BJ (cell line): ENCODE measurements around the gene SPAG16. TPM values are rescaled to one million over a fixed set of nuclear protein-coding genes. Genes with fewer than 3 reads are reported as not detected.
A peak's percentile ranks its signal among the peaks of the same experiment; 100 is the strongest.

Experiments used
- CTCF ChIA-PET: fragments of 350-600 bp; formaldehyde crosslinking; extraction: SDS; loops from one replicate; lab custom pipeline; 2021; ENCODE audit warnings: antibody characterized with exemption, inconsistent platforms; lab: Yijun Ruan, JAX
- POLR2A ChIA-PET: fragments of 300-600 bp; sonication (Branson Sonifier 250); formaldehyde crosslinking; extraction: SDS; loops from one replicate; lab custom pipeline; 2021; ENCODE audit warnings: antibody characterized with exemption; lab: Charles Lee
- DNase-seq: peaks from one replicate; pipeline ENCODE4 v3.0.0-alpha.2; 2011; ENCODE audit warnings: low read depth
- H3K27me3 ChIP-seq: 2 replicates; pipeline ENCODE4 v1.6.0; 2011; ENCODE audit warnings: low read length; ENCODE audit not compliant: control insufficient read depth, insufficient read depth
- H3K36me3 ChIP-seq: 2 replicates; pipeline ENCODE4 v1.5.1; 2011; ENCODE audit warnings: low read length; ENCODE audit not compliant: control insufficient read depth, insufficient read depth
- H3K4me3 ChIP-seq: 2 replicates; pipeline ENCODE4 v1.5.1; 2011; ENCODE audit warnings: low read depth, mild to moderate bottlenecking, control low read depth, low read length
- CTCF ChIP-seq: IDR thresholded peaks from 2 replicates; pipeline ENCODE4 v1.5.1; 2011; ENCODE audit warnings: low read depth, mild to moderate bottlenecking, control low read depth, inconsistent platforms, low read length, moderate library complexity; ENCODE audit not compliant: insufficient read depth
- polyA plus RNA-seq: library from polyadenylated mRNA; depleted of rRNA; stranded (reverse); fragments of >200 nt; gene quantifications from 2 replicates; pipeline ENCODE4 v1.2.3, GENCODE V29; 2011

The SPAG16 gene
- polyA plus RNA-seq, 1 experiment: 11.0 TPM

GRCh38 chr2:214019229-214019972 is 735.1 kb downstream of the SPAG16 start:
- TF ChIP-seq CTCF: no peak
- Histone ChIP-seq H3K36me3 (no peaks in the 10 kb centered on the region), H3K27me3 (no peaks in the 10 kb centered on the region), H3K4me3 (no peak overlapping the region)
- POLR2A ChIA-PET: interaction anchor here (0.5 kb wide), 1 partner anchor 1957 kb away, joined by 3 read pairs; no protein-coding TSS in a partner anchor
- peak; percentile 91 for DNase-seq
- CTCF ChIA-PET: interaction anchor here (1.4 kb wide), 1 partner anchor 10 kb away, joined by 4 read pairs; no protein-coding TSS in a partner anchor

DNA sequence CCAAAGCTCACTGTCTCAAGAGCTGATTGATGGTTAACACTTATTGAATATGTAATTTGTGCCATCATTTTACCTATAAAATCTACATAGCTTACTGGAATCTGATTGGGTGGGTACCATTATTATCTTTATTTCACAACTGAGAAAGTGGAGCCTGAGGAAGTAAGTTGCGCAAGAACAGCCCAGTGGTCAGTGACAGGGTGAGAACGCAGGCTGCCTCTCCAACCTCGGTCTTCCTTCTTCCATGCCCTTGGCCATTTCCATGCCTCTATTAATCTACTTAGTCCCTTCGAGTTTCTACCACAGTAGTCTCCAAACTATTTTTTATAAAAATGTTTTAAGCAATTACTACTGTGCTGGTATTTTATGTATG is 735.7 kb downstream of the SPAG16 start:
- CTCF ChIA-PET: interaction anchor here (1.4 kb wide), 1 partner anchor 11 kb away, joined by 4 read pairs; no protein-coding TSS in a partner anchor
- DNase-seq: no peak
- POLR2A ChIA-PET: no interaction called here
- TF ChIP-seq CTCF: no peak
- H3K36me3 ChIP-seq: no peaks in the 10 kb centered on the region
- H3K27me3 ChIP-seq: no peaks in the 10 kb centered on the region
- H3K4me3 ChIP-seq: no peak overlapping the region

- H3K27me3 ChIP-seq: no peaks in the 10 kb centered on the region
- ChIA-PET POLR2A (no interaction called here), CTCF (no interaction called here)
- no peak for TF ChIP-seq CTCF
- H3K36me3 ChIP-seq: no peaks in the 10 kb centered on the region
- no peak for DNase-seq
- no peak overlapping the region for H3K4me3 ChIP-seq
These were observed 744.9 kb downstream of the SPAG16 start for GRCh38 chr2:214029190-214029589.

- no peak for DNase-seq
- ChIA-PET POLR2A (no interaction called here), CTCF (no interaction called here)
- TF ChIP-seq CTCF: no peak
- H3K27me3 ChIP-seq: no peaks in the 10 kb centered on the region
- no peaks in the 10 kb centered on the region for H3K36me3 ChIP-seq
- no peak overlapping the region for H3K4me3 ChIP-seq
These were observed 747.3 kb downstream of the SPAG16 start for GRCh38 chr2:214031566-214031965.

GRCh38 chr2:214034417-214034816 is 750.2 kb downstream of the SPAG16 start:
- H3K4me3 ChIP-seq: no peak overlapping the region
- POLR2A ChIA-PET: no interaction called here
- no peaks in the 10 kb centered on the region for H3K27me3 ChIP-seq
- DNase-seq: no peak
- H3K36me3 ChIP-seq: no peaks in the 10 kb centered on the region
- CTCF ChIA-PET: no interaction called here
- no peak for TF ChIP-seq CTCF
